IPS-NIHi7 (cell line): ENCODE results near the gene LDB1.

ENCODE experiments used
- DNase-seq: peaks from one replicate; pipeline ENCODE4 v3.0.0; 2012; ENCODE audit warnings: mixed read lengths; ENCODE audit errors: extremely low spot score

The LDB1 gene, protein sequence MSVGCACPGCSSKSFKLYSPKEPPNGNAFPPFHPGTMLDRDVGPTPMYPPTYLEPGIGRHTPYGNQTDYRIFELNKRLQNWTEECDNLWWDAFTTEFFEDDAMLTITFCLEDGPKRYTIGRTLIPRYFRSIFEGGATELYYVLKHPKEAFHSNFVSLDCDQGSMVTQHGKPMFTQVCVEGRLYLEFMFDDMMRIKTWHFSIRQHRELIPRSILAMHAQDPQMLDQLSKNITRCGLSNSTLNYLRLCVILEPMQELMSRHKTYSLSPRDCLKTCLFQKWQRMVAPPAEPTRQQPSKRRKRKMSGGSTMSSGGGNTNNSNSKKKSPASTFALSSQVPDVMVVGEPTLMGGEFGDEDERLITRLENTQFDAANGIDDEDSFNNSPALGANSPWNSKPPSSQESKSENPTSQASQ

DNA sequence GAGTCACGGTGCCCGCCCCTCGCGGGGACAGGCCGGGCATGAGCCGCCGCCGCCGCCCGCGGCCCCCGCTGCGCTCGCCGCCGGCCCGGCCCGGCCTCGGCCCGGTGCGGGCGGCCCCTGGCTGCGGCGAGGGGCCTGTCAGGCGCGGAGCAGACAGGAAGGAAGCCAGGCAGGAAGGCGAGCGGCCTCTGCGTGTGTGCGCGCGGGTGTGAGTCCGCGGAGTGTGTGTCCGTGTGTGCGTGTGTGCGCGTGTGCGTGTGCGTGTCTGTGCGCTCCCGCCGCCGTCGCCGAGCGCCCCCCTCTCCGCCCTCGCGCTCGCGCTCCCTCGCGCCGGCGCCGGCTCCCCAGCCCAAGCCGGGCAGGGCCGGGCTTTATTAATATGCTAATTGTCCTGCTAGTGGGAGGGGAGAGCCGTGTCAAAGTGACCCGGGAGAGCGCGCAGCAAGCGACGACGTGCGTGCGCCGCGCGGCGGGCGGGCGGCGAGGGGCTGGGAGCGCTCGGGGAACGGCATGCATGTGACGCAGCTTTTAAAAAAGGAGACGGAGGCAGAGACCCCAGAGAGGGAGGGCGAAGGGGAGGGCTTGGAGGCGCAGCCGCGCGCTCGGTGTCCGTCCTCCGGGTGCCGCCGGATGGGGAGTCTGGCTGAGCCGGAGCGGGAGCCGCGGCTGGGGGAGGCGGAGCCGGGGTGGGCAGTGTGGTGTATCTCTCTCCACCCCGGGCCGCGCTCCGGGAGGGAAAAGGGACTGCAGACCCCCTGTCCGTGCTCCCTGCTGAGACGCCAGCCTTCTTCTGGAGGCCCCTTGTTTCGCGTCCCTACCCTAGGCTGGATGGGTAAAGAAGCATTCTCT, at the start of gene LDB1:
Gene LDB1, minus strand, starts transcription at position 227 of the 849 bp plus-strand sequence. CDS start 258 bp downstream, outside the sequence.
- peak; percentile 56 for DNase-seq

DNA sequence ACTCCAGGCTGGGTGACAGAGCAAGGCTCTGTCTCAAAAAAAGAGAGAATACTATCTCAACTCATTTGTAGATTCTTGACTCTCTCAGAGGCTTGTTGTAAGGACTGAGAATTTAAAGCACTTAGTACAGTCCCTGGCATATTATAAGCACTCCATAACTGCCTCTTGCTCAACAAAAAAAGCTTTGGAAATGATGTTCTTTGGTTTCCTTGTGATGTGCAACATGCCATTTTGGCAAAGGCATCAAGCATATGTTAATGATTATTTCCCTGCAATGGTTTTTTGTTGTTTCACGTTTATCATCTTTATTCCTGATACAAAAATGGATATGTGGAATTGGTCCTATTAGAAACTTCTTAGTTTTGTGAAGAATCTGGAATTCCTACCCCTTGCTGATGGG, 47.7 kb upstream of the LDB1 start:
- DNase-seq: no peak

DNA sequence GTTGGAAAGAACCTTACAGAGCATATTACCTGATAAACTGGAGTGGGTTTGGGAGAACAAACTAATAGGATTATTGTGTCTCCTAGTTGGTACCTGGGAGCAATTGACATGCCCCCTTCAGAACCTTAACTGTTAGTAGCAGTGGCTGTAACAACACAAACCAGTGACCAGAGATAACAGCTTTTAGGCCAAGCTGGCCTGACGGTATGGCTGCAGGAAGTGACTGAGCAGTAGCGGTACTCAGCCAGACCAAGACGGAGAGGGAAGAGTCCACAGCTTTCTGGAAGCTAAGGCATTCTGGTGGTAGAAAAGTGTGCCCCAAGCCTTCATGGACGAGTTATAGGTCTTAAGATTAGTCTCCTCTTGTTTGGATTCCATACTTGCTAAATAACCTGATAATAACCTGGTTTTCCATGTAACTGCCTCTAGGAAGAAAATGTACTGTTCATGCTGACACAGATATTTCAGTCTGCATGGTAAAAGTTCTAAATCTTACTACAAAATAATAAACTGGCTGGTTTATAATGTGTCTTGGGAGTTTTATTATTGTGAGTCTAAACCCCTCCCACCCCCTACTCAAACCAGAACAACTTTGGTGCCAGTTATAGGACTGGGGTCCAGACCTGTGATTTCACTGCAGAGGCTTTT, 43.3 kb upstream of the LDB1 start:
- no peak for DNase-seq

DNA sequence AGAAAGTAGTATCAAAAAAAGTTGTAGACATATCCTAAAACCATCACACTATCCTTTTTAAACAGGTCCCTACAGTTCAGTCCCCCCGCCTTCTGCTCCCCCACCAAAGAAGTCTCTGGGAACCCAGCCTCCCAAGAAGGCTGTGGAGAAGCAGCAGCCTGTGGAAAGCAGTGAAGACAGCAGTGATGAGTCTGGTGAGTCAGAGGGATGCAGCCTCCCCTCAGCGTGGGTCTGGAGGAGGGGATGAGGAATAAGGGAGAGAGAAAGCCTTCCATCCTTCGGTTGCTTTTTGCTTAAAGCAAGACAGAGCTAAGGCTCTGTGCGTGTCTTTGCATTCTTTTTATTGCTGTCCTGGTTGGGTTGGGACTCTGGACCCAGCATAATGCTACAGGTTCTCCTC, 39.7 kb upstream of the LDB1 start:
- DNase-seq: no peak

DNA sequence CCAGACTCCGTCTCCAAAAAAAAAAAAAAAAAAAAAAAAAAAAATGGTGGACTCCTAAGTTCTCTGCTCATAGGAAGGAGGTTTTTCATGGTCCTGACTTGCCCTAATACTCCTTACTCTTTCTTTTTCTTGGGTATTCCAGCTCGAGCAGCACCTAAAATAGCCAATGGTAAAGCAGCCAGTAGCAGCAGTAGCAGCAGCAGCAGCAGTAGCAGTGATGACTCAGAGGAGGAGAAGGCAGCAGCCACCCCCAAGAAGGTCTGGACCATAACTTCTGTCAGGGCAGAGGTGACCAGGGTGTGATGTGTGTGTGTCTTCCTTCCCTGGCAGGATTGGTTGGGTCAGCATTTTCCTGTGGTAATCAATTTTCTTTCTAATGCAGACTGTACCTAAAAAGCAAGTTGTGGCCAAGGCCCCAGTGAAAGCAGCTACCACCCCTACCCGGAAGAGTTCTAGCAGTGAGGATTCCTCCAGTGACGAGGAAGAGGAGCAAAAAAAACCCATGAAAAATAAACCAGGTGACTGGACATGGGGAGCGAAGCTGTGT, 39.0 kb upstream of the LDB1 start:
- DNase-seq: no peak

DNA sequence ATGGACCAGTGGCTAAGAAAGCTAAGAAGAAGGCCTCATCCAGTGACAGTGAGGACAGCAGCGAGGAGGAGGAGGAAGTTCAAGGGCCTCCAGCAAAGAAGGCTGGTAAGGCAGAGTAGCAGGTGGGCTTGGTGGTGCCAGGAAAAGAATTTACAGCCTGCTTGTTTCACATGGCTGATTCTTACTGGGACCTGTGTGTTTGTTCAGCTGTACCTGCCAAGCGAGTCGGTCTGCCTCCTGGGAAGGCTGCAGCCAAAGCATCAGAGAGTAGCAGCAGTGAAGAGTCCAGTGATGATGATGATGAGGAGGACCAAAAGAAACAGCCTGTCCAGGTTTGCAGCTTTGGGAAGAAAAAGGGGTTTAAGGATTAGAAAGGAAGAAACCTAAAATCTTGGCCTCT, 37.1 kb upstream of the LDB1 start:
- no peak for DNase-seq

DNA sequence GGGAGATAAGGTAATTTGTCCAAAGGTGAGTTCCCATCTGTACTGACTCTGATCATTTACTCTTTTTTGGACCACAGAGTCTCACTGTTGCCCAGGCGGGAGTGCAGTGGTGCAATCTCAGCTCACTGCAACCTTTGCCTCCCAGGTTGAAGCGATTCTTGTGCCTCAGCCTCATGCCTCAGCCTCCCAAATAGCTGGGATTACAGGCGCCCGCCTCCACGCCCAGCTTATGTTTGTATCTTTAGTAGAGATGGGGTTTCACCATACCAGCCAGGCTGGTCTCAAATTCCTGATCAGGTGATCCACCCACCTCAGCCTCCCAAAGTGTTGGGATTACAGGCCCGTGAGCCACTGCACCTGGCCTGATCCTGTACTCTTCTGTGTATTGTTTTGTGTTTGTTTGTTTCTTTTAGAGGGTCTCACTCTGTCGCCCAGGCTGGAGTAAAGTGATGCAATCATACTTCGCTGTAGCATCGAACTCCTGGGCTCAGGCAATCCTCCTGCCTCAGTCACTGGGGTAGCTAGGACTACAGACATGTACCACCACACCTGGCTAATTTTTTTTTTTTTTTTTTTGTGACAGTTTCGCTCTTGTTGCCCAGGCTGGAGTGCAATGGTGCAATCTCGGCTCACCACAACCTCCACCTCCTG, 34.4 kb upstream of the LDB1 start:
- no peak for DNase-seq

DNA sequence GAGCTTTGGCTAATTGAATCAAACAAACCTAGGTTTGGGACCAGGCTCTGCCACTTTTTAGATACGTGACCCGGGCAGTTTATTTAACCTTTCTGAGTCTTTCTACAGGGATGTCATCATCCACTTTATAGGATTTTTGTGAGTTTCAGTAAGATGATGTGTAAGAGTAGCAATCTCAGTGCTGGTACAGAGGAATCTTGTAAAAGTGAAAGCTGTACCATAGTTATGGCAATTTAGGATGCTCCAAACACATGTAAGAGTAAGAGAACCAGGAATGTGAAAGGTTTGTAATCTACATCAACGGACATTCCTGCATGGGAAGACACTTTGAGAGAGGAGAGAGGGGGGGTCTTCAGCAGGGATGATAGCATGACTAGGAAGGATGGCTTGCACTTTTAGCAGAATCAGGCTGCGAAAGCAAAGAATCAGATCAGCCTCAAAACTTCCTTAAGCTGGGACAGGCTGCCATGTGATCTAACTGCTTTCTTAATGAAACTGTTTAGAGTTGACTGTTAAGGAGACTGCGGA, 33.0 kb upstream of the LDB1 start:
- DNase-seq: no peak

DNA sequence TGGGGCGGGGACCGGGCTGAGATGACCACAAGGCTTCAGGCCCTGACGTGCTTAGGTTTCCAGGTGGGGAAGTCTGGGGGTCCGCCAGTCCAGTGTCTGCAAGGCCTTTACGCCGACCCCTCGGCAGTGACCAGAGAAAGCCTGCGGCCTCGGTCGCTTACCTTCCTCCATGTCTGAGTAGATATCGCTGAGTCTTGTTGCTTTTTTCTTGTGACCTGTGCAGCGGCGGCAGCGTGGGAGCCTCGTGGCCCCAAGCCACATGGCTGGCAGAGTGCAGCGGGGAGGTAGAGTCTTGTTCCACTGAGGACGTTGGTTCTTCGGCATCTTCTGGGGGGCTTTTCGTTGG, 32.4 kb upstream of the LDB1 start:
- no peak for DNase-seq

DNA sequence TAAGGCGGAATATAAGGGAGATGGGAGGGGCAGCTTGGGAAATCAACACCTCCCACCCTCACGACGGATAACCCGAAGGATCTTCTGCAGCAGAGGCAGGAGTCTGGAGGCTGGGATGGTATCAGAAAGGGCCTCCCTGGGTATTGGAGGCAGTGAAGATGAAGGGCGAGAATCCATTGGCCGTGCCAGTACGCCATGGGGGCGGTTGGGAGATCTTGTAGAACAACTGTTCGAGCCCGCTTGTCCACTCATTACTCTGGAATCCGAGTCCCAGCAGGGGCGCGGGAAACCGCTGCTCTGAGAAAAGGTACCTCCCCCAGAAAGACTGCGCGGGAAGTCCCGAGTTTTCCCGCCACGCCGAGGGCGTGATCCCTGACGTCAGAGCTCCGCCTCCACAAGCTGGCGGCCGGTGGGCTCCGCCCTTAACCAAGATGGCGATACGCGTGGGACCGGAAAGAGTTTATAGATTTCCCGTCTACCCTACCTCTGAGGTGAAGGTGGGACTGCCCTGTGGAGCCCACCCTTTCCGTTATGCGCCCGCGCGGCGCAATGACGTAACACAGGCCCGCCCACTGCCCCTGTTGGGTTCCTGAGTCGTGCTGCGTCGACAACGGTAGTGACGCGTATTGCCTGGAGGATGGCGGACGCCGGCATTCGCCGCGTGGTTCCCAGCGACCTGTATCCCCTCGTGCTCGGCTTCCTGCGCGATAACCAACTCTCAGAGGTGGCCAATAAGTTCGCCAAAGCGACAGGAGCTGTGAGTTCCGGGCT, 31.8 kb upstream of the LDB1 start, which contains the start of gene NOLC1:
Gene NOLC1, plus strand, starts transcription at position 616 of the 771 bp plus-strand sequence. Its CDS starts 22 bp downstream, at position 638.
- DNase-seq: peak; percentile 95

DNA sequence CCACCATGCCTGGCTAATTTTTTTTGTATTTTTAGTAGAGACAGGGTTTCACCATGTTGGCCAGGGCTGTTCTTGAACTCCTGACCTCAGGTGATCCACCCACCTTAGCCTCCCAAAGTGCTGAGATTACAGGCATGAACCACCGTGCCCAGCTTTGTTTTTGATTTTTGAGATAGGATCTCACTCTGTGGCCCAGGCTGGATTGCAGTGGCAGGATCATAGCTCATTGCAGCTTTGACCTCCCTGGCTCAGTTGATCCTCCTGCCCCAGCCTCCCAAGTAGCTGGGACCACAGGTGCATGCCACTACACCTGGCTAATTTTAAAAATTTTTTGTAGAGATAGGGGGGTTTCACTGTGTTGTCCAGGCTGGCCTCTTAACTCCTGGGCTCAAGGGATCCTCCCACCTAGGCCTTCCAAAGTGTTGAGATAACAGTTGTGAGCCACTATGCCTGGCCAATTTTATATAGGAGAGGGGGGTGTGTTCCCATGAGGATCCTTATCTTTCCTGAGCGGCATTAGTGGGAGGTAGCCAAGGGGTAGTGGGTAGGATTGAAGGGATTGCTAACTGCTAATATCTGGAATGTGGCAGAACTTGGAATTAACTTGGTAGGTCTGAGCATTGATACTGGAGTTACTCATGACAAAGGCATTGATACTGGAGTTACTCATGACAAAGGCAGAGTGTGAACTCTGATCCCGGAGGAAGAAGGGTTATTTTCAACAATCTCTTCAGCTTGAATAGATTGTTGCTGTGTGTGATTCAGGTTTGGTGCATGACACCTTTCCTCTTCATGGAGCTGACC, 31.0 kb upstream of the LDB1 start:
- DNase-seq: no peak

DNA sequence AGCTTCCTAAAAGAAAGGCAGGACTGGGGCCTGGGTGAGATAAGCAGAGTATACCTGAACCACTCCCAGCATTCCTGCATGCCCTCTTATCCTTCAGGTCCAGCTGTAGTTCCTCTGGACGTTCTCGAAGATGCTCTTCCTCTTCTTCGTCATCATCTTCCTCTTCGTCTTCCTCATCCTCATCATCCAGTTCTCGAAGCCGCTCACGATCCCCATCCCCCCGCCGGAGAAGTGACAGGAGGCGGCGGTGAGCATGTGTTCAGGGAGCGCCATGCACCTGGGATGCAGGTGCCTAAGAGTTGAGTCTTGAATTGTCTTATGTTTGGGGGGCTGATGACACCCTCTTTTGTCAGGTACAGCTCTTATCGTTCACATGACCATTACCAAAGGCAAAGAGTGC, 28.1 kb upstream of the LDB1 start:
- no peak for DNase-seq

DNA sequence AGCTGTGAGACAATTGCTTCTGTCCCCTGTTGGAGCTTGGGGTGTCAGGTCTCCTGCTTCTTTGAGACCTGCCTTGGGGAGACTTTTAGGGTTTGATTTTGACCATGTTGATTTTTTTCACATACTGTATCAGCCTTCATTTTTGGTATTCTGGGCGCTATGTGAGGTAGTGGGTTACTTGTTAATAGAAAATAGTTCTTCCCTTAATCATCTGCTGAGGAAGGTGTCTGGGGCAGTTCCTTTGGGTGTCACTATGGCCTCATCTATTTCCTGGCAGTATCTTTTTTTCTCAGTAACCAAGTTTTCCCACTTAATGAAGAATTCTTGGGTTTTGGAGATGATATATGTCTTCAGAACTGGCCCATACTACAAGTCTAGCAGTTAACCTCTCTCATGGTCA, 27.4 kb upstream of the LDB1 start:
- no peak for DNase-seq

DNA sequence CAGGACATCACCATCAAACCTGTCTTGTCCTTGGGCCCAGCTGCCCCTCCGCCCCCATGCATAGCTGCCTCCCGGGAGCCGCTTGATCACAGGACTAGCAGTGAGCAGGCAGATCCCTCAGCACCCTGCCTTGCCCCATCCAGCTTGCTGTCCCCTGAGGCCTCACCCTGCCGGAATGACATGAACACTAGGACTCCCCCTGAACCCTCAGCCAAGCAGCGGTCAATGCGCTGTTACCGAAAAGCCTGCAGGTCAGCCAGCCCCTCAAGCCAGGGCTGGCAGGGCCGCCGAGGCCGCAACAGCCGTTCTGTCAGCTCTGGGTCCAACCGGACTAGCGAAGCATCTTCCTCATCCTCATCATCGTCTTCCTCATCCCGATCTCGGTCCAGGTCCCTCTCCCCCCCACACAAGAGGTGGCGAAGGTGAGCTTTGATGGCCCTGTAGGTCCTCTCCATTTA, 26.8 kb upstream of the LDB1 start:
- no peak for DNase-seq

DNA sequence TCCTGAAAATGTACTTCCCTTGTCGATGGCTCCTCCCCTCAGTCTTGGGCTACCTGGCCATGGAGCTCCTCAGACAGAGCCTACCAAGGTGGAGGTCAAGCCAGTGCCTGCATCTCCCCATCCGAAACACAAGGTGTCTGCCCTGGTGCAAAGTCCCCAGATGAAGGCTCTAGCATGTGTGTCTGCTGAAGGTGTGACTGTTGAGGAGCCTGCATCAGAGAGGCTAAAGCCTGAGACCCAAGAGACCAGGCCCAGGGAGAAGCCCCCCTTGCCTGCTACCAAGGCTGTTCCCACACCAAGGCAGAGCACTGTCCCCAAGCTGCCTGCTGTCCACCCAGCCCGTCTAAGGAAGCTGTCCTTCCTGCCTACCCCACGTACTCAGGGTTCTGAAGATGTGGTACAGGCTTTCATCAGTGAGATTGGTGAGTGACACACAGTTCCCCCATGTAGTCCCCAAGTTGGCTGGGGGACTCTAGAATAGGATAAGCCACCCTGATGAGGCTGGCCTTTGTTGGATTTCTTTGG, 21.5 kb upstream of the LDB1 start:
- DNase-seq: no peak

DNA sequence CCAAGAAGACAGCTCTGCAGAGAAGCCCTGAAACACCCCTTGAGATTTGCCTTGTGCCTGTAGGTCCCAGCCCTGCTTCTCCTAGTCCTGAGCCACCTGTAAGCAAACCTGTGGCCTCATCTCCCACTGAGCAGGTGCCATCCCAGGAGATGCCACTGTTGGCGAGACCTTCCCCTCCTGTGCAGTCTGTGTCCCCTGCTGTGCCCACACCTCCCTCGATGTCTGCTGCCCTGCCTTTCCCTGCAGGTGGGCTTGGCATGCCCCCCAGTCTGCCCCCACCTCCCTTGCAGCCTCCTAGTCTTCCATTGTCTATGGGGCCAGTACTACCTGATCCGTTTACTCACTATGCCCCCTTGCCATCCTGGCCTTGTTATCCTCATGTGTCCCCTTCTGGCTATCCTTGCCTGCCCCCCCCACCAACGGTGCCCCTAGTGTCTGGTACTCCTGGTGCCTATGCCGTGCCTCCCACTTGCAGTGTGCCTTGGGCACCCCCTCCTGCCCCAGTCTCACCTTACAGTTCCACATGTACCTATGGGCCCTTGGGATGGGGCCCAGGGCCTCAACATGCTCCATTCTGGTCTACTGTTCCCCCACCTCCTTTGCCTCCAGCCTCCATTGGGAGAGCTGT, 20.9 kb upstream of the LDB1 start:
- no peak for DNase-seq

DNA sequence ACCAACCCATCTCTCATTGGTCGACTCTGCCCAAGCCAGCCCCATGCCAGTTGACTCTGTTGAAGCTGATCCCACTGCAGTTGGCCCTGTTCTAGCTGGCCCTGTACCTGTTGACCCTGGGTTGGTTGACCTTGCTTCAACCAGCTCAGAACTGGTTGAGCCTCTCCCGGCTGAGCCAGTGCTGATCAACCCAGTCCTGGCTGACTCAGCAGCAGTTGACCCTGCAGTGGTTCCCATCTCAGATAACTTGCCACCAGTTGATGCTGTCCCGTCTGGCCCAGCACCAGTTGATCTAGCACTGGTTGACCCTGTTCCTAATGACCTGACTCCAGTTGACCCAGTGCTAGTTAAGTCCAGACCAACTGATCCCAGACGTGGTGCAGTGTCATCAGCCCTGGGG, 20.1 kb upstream of the LDB1 start:
- no peak for DNase-seq

DNA sequence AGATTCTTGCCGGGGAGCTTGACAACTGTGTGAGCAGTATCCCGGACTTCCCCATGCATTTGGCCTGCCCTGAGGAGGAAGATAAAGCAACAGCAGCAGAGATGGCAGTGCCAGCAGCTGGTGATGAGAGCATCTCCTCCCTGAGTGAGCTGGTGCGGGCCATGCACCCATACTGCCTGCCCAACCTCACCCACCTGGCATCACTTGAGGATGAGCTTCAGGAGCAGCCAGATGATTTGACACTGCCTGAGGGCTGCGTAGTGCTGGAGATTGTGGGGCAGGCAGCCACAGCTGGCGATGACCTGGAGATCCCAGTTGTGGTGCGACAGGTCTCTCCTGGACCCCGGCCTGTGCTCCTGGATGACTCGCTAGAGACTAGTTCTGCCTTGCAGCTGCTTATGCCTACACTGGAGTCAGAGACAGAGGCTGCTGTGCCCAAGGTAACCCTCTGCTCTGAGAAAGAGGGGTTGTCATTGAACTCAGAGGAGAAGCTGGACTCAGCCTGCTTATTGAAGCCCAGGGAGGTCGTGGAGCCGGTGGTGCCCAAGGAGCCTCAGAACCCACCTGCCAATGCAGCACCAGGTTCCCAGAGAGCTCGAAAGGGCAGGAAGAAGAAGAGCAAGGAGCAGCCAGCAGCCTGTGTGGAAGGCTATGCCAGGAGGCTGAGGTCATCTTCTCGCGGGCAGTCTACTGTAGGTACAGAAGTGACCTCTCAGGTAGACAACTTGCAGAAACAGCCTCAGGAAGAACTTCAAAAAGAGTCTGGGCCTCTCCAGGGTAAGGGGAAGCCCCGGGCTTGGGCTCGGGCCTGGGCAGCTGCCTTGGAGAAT, 19.3 kb upstream of the LDB1 start:
- DNase-seq: no peak
